Muscle layer of duodenum (tissue), 2 donors: Measurements from ENCODE around the gene CAMSAP1.

Source experiments
- H3K27ac ChIP-seq: one replicate; pipeline ENCODE4 v1.7.0; 2013; ENCODE audit warnings: mild to moderate bottlenecking, low read length
- H3K27me3 ChIP-seq: one replicate; pipeline ENCODE4 v1.7.0; 2013; ENCODE audit warnings: low read depth, mild to moderate bottlenecking, control low read depth, low read length
- H3K36me3 ChIP-seq, 2 donors: one replicate each; pipeline ENCODE4 v1.7.0; 2013; ENCODE audit warnings: low read length in 2 of 2, control low read depth in 1 of 2, mild to moderate bottlenecking in 1 of 2; ENCODE audit not compliant: insufficient read depth in 2 of 2, control insufficient read depth in 1 of 2
- H3K4me1 ChIP-seq, 2 donors: one replicate each; pipeline ENCODE4 v1.7.0; 2013; ENCODE audit warnings: low read length in 2 of 2, mild to moderate bottlenecking in 2 of 2, control low read depth in 1 of 2, moderate library complexity in 1 of 2; ENCODE audit not compliant: insufficient read depth in 2 of 2, control insufficient read depth in 1 of 2
- H3K4me3 ChIP-seq, 2 donors: one replicate each; pipeline ENCODE4 v1.7.0; 2013; ENCODE audit warnings: low read length in 2 of 2, low read depth in 1 of 2, mild to moderate bottlenecking in 1 of 2
- H3K9me3 ChIP-seq, 2 donors: one replicate each; pipeline ENCODE4 v1.7.0; 2013; ENCODE audit warnings: low read length in 2 of 2, control low read depth in 1 of 2, mild to moderate bottlenecking in 1 of 2; ENCODE audit not compliant: control insufficient read depth in 1 of 2
- donor health status: healthy.

The CAMSAP1 gene

DNA sequence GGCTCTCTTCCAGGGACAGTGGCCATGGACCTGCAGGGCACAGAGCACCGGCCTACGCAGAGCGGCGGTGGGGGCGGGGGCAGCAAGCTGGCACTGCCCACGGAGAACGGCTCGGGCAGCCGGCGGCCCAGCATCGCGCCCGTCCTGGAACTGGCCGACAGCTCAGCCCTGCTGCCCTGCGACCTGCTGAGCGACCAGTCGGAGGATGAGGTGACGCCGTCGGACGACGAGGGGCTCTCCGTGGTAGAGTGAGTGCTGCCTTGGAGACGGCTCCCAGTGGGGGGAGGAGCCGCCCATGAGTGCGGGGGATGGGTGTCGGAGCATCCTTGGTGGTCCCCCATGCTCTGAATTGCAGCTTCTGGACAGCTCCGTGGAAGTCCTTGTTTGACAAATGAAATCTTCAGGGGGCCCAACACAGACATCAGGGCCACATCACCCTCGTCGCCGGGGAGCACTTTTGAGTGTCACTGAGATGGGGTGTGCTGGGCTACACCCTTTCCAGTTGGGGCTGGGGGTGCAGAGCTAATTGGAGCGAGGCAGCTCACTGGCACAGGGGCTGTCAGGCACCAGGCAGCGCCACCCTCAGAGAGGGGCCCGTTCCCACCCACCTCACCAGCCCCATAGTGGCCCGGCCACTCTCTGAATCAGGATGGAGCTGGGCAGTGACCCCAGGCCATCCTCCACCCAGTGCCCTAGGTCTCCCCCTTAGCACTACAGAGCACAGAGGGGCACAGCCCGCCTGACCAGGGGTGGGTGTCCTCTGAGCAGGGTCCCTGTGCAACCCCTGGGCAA, 134.4 kb downstream of the CAMSAP1 start:
- Histone ChIP-seq H3K4me1 (no peaks in the 10 kb centered on the region), H3K27me3 (no peaks in the 10 kb centered on the region), H3K4me3 (no peak overlapping the region), H3K36me3 (no peaks in the 10 kb centered on the region), H3K27ac (no peak overlapping the region), H3K9me3 (no peaks in the 10 kb centered on the region)

DNA sequence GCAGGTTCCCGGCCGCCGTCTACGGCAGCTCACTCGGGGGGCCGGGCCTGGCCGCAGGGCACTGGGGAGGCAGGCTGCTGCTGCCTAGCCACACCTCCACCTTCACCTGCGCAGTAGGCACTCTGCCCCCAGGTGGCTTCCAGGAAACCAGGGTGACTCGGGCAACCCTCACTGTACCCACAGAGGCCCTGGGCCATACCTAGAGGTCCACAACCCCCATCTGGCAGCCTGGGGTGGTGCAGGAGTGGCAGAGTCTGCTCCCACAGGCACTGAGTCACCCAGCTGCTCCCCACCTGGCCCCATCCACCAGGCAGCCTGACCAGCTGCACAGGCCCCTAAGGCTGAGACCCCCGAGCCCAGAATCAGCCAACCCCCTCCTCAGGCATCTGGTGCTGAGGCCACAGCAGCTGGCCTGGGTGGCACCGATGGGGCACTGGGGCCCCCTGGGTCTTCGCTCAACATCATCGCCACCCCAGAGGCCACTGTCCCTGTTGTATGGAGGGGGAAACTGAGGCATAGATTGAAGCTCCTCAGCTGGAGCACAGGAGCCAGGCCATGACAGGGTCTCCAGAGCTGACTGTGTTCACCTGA, 135.2 kb downstream of the CAMSAP1 start:
- Histone ChIP-seq H3K9me3 (no peaks in the 10 kb centered on the region), H3K27ac (no peak overlapping the region), H3K4me3 (no peak overlapping the region), H3K27me3 (no peaks in the 10 kb centered on the region), H3K36me3 (no peaks in the 10 kb centered on the region), H3K4me1 (no peaks in the 10 kb centered on the region)

DNA sequence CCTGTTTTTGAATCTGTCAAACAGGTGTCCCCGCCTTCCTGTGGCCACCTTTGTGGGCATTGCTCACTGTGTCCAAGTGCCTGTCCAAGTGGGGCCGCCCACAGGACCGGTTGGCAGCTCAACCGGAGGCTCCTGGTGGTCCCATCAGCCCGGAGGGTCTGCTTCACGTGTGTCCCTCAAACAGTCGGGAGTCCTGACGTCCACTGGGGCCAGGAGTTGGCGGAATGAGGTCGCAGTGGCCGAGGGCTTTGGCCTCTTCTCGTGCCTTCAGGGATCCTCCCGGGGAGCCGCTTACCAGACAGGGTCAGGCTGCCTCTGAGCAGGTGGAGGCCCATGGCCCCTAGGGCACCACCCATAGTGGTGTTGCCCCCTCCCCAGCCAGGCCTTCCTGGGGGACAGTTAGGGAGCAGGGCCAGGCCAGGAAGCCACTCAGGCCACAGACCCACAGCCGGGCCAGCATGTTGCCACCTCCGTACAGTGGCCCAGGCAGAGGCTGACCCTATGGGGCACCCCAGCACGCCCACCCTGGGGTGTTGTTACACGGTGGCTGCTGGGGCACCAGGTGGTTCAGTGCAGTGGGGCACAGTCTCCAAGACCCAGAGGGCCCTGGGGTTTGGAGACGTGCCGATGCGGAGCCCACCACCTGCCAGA, 135.8 kb downstream of the CAMSAP1 start:
- Histone ChIP-seq H3K27me3 (no peaks in the 10 kb centered on the region), H3K4me1 (no peaks in the 10 kb centered on the region), H3K9me3 (peaks cover 0 to 6% of the 10 kb centered on the region in 2 donors), H3K36me3 (no peaks in the 10 kb centered on the region), H3K27ac (no peak overlapping the region), H3K4me3 (no peak overlapping the region)

DNA sequence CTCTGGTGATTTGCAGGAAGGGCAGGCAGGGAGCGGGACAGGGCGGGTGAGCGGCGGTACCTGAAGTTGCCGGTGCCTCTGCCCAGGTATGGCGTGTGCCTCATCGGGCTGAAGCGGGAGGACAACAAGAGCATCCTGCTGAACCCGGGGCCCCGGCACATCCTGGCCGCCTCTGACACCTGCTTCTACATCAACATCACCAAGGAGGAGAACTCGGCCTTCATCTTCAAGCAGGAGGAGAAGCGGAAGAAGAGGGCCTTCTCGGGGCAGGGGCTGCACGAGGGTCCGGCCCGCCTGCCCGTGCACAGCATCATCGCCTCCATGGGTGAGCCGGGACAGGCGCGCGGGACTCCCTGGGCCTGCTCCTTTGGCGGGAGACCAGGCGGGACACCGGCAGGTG, 136.6 kb downstream of the CAMSAP1 start:
- Histone ChIP-seq H3K27me3 (no peaks in the 10 kb centered on the region), H3K9me3 (peaks cover 0 to 13% of the 10 kb centered on the region in 2 donors)

DNA sequence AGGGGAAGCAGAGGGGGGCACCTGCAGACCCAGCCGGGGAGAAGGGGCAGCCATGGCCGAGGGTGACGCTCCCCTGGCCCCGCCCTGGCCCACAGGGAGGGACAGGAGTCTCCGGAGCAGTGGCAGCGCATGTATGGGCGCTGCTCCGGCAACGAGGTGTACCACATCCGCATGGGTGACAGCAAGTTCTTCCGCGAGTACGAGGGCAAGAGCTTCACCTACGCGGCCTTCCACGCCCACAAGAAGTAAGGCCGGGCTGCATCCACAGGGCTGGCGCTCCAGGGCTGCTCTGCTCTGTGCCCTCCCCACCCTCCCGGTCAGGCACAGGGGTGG, 137.2 kb downstream of the CAMSAP1 start:
- no peaks in the 10 kb centered on the region for H3K4me1 ChIP-seq
- no peak overlapping the region for H3K4me3 ChIP-seq
- no peaks in the 10 kb centered on the region for H3K36me3 ChIP-seq
- H3K9me3 ChIP-seq: peaks cover 0 to 19% of the 10 kb centered on the region in 2 donors
- no peaks in the 10 kb centered on the region for H3K27me3 ChIP-seq
- no peak overlapping the region for H3K27ac ChIP-seq

More for the DNA sequence above, 136.6 kb downstream of the CAMSAP1 start:
- Histone ChIP-seq H3K36me3 (no peaks in the 10 kb centered on the region), H3K4me3 (no peak overlapping the region), H3K27ac (no peak overlapping the region), H3K4me1 (no peaks in the 10 kb centered on the region)

DNA sequence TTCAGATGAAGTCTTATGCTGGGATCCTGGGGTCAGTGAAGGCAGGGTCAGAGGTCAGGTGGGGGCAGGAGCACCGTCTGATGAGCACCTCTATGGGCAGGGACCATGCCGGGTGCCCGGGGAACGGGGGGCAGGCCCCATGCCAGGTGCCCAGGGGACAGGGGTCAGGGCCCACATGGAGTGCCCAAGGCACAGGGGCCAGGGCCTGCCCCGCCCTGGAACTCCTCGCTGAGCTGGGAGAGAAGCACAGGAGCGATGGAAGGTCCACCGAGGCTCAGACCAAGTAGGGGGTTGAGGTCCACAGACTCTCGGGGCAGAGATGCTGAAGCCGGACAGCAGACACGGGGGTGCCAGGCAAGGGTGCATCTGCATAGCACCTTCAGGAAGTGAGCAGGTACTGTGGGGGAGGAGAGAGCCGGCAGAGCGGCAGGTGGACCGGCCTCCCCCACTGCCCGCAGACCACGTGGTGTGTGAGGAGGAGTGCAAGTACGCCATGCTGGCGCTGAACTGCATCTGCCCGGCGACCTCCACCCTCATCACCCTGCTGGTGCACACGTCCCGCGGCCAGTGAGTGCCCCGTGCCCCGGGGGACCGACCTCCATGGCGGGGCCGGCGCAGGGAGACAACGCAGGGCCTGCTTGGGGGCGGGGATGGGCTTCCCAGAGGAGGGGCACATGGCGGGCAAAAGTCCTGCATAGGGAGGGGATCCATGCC, 137.7 kb downstream of the CAMSAP1 start:
- Histone ChIP-seq H3K4me1 (no peaks in the 10 kb centered on the region), H3K27me3 (no peaks in the 10 kb centered on the region), H3K4me3 (no peak overlapping the region), H3K9me3 (peaks cover 0 to 22% of the 10 kb centered on the region in 2 donors), H3K27ac (no peak overlapping the region), H3K36me3 (no peaks in the 10 kb centered on the region)

DNA sequence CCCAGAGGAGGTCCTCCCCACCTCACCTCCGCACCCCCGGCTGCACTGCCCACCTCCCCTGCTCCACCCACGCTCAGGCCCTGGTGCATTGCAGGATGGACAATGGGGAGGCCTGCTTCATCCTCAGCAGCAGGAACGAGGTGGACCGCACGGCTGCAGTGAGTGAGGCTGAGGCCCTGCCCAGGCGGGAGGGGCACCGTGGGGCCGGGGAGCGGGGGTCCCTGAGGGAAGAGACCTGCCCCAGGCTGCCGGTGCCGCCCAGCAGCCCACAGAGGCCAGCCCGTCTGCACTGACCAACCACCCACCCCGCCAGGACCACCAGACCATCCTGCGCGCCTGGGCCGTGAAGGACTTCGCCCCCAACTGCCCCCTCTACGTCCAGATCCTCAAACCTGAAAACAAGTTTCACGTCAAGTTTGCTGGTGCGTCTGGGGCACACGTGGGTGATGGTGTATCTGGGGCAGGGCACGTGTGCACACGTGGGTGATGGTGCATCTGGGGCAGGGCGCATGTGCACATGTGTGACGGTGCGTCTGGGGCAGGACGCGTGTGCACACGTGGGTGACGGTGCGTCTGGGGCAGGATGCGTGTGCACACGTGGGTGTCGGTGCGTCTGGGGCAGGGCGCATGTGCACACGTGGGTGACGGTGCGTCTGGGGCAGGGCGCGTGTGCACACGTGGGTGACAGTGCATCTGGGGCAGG, 138.7 kb downstream of the CAMSAP1 start:
- no peak overlapping the region for H3K4me3 ChIP-seq
- H3K27me3 ChIP-seq: no peaks in the 10 kb centered on the region
- peaks cover 0 to 22% of the 10 kb centered on the region in 2 donors for H3K9me3 ChIP-seq
- H3K36me3 ChIP-seq: no peaks in the 10 kb centered on the region
- H3K4me1 ChIP-seq: no peaks in the 10 kb centered on the region
- H3K27ac ChIP-seq: no peak overlapping the region

DNA sequence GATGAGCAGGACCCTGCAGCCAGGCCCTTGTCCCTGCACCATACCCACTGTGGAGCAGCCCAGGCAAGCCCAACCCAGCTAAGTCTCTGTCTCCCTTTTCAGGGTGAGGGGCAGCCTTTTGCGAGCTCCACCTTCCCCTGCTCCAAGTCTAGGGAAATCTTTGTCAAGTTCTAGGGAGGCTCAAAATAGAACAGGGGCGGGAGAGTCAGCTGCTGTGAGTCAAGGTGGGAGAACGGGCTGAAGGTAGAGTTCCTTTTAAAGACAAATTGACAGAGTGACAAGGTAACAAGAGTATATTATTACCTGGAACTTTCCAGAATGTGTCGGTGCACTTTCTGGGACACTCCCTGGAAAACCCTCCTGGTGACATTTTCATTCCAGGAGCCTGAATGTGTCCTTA, 140.6 kb downstream of the CAMSAP1 start:
- no peak overlapping the region for H3K27ac ChIP-seq
- H3K27me3 ChIP-seq: no peaks in the 10 kb centered on the region
- peaks cover 0 to 22% of the 10 kb centered on the region in 2 donors for H3K9me3 ChIP-seq
- no peaks in the 10 kb centered on the region for H3K4me1 ChIP-seq
- no peaks in the 10 kb centered on the region for H3K36me3 ChIP-seq
- no peak overlapping the region for H3K4me3 ChIP-seq

DNA sequence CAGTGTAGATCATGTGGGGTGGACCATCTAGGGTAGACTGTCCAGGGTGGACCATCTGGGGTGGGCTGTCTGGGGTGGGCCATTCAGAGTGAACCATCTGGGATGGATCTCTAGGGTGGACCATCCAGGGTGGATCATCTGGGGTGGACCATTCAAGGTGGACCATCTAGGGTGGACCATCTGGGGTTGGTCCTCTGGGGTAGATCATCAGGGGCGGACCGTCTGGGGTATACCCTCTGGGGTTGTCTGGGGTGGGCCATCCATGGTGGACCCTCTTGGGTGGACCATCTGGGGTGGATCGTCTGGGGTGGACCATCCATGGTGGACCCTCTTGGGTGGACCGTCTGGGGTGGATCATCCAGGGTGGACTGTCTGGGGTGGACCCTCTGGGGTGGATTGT, 141.1 kb downstream of the CAMSAP1 start:
- H3K27me3 ChIP-seq: no peaks in the 10 kb centered on the region
- no peak overlapping the region for H3K27ac ChIP-seq
- H3K36me3 ChIP-seq: no peaks in the 10 kb centered on the region
- no peak overlapping the region for H3K4me3 ChIP-seq
- peaks cover 0 to 22% of the 10 kb centered on the region in 2 donors for H3K9me3 ChIP-seq
- H3K4me1 ChIP-seq: no peaks in the 10 kb centered on the region

DNA sequence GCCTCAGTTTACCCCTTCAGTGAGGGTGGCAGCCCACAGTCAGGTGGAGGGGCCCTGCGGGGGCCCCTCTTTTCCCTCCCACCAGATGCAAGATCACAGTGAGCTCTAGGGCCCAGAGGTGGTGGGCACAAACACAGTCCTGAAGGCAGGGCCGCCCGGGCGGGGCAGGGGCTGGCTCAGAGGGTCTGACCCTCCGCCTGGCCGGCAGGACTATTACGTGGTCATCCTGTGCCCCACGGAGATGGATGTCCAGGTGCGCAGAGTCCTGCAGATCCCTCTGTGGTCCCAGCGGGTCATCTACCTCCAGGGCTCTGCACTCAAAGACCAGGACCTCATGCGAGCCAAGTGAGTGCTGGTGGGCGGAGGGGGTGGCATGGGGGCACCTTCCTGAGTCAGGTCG, 141.9 kb downstream of the CAMSAP1 start:
- peaks cover 0 to 22% of the 10 kb centered on the region in 2 donors for H3K9me3 ChIP-seq
- no peak overlapping the region for H3K27ac ChIP-seq
- no peaks in the 10 kb centered on the region for H3K36me3 ChIP-seq
- no peak overlapping the region for H3K4me3 ChIP-seq
- no peaks in the 10 kb centered on the region for H3K27me3 ChIP-seq
- H3K4me1 ChIP-seq: no peaks in the 10 kb centered on the region

DNA sequence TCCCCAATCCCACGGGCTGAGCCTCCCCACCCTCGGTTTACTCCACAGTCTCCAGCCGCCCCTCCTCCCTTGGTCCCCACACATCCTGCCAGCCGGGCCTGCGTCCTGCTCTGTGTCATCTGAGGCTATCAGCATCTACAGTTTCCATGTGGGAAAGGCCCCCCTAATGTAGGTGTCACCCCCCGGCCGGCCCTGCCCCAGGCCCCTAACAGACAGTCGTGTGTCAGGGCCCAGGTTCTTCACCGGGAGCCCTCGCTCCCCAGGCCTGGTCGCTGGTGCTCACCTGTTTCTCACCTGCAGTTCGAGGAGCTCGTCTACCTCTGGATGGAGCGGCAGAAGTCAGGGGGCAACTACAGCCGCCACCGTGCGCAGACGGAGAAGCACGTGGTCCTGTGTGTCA, 142.6 kb downstream of the CAMSAP1 start:
- H3K4me3 ChIP-seq: no peak overlapping the region
- H3K27me3 ChIP-seq: no peaks in the 10 kb centered on the region
- peaks cover 0 to 22% of the 10 kb centered on the region in 2 donors for H3K9me3 ChIP-seq
- H3K4me1 ChIP-seq: no peaks in the 10 kb centered on the region
- H3K36me3 ChIP-seq: no peaks in the 10 kb centered on the region
- no peak overlapping the region for H3K27ac ChIP-seq
